K562 (cell line): Measurements from ENCODE around the gene MCL1. TPM values are rescaled to one million over a fixed set of nuclear protein-coding genes. Genes with fewer than 3 reads are reported as not detected.

Experiments used
- TGIF2 ChIP-seq: sonication (generic); formaldehyde crosslinking; IDR thresholded peaks from 2 replicates; pipeline ENCODE4 v1.8.1; 2022; ENCODE audit warnings: mild to moderate bottlenecking, missing genetic modification reagents, moderate library complexity
- ZNF318 ChIP-seq, 2 experiments: fragments of 450-650 bp; IDR thresholded peaks; 2 replicates each; pipeline ENCODE4 v1.6.1; 2016; ENCODE audit warnings: mild to moderate bottlenecking in 2 of 2, borderline replicate concordance in 1 of 2, low read depth in 1 of 2, moderate library complexity in 1 of 2
- polyA plus RNA-seq, 8 experiments: library from polyadenylated mRNA; depleted of rRNA in 4 of 8; stranded (reverse) in 5 of 8; unstranded in 3 of 8; fragments of >200 nt; fragmentation: Nextera tagmentation in 2 of 8; fragmentation: Illumina TruSeq in 1 of 8; extraction: Ambion mirVana in 2 of 8; extraction: Trizol in 1 of 8; gene quantifications; 2 replicates each; pipeline versions ENCODE4 v1.2.1 to v1.2.3, GENCODE V29; 2011 to 2014; ENCODE audit warnings: inconsistent platforms in 1 of 8, missing spikeins in 1 of 8
- total RNA-seq, 7 experiments: library from RNA; depleted of rRNA in 6 of 7; stranded (reverse); fragments of >200 nt in 6 of 7; fragmentation: Illumina TruSeq in 2 of 7; extraction: Trizol in 2 of 7; gene quantifications; 2 replicates each; pipeline versions ENCODE4 v1.2.1 to v1.2.3, GENCODE V29; 2011 to 2021; ENCODE audit warnings: low replicate concordance in 1 of 7

The MCL1 gene
- total and polyA plus RNA-seq, 9 of the 15 experiments (the other 6 are each of a cell fraction or from before 2014, with no cell fraction given), result 27.1 to 224 (median 138) TPM

- TF ChIP-seq ZNF318 (IDR thresholded peaks at IDR 0.05; ENCODE audit: borderline replicate concordance in 1 of 2, low read depth in 1 of 2) (peak in 1 of 2 experiments; percentile 35; a peak in 1 of 4 replicates), TGIF2 (CRISPR knock-in tag) (no peak)
Measured at GRCh38 chr1:150567717-150568593, 11.5 kb downstream of the MCL1 start (continued).
